Peyer's patch (tissue), 4 donors: ENCODE measurements around the gene CLDN14. TPM values are rescaled to one million over a fixed set of nuclear protein-coding genes. Genes with fewer than 3 reads are reported as not detected.

Experiments used
- DNase-seq, 3 donors: peaks; one replicate each; pipeline ENCODE4 v3.0.0-alpha.2; 2017 to 2019
- H3K27ac ChIP-seq, 4 donors: fragments of 200-600 bp; sonication (generic); one replicate each; pipeline ENCODE4 v1.5.1; 2016 to 2019
- H3K27me3 ChIP-seq, 2 donors: fragments of 200-600 bp; sonication (generic); one replicate each; pipeline ENCODE4 v1.5.1; 2019
- H3K36me3 ChIP-seq, 3 donors: fragments of 200-600 bp; sonication (generic); one replicate each; pipeline ENCODE4 v1.5.1; 2016 to 2019
- H3K4me1 ChIP-seq, 4 donors: fragments of 200-600 bp; sonication (generic); one replicate each; pipeline ENCODE4 v1.5.1; 2016 to 2019
- H3K4me3 ChIP-seq, 4 donors: fragments of 200-600 bp; sonication (generic); 1 replicate in 3 of 4; 2 replicates in 1 of 4; pipeline ENCODE4 v1.5.1; 2016 to 2019; ENCODE audit warnings: mild to moderate bottlenecking in 1 of 4
- H3K9me3 ChIP-seq, 4 donors: fragments of 200-600 bp; sonication (generic); one replicate each; pipeline ENCODE4 v1.5.1; 2016 to 2019; ENCODE audit warnings: mild to moderate bottlenecking in 1 of 4
- POLR2A ChIP-seq, 2 donors: fragments of 450-650 bp; IDR thresholded peaks; one replicate each; pipeline ENCODE4 v1.5.1; 2017; ENCODE audit warnings: antibody characterized with exemption in 2 of 2, mild to moderate bottlenecking in 2 of 2, moderate library complexity in 2 of 2
- total RNA-seq, 4 donors: library from RNA; depleted of rRNA; stranded (reverse); fragments of >200 nt; gene quantifications; one replicate each; pipeline ENCODE4 v1.1.0, GENCODE V29; 2016
- TF ChIP-seq, protein P1 (sequence below), 6 experiments: fragments of 450-650 bp in 4 of 6; fragments of 200-600 bp in 2 of 6; sonication (generic) in 1 of 6; IDR thresholded peaks; one replicate each; pipeline ENCODE4 v1.5.1; 2017 to 2019; ENCODE audit warnings: antibody characterized with exemption in 6 of 6, mild to moderate bottlenecking in 3 of 6, moderate library complexity in 1 of 6

CLDN14 gene
- total RNA-seq, 4 donors from 2014 or later = not detected

DNA sequence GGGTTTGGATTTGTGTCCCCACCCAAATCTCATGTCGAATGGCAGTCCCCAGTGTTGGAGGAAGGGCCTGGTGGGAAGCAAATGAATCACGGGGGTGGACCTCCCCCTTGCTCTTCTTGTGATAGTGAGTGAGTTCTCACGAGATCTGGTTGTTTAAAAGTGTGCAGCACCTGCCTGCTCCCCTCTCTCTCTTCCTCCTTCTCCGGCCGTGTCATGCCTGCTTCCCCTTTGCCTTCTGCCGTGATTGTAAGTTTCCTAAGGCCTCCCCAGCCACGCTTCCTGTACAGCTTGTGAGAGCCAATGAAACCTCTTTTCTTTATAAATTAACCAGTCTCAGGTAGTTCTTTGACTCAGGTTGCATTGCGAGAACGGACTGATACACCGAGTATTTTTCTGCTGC is 15.9 kb downstream of the CLDN14 start:
- Histone ChIP-seq H3K27ac (no peak overlapping the region), H3K4me3 (no peak overlapping the region), H3K9me3 (no peaks in the 10 kb centered on the region), H3K4me1 (no peaks in the 10 kb centered on the region), H3K27me3 (no peaks in the 10 kb centered on the region), H3K36me3 (no peaks in the 10 kb centered on the region)
- no peak for DNase-seq
- TF ChIP-seq, protein P1, sequence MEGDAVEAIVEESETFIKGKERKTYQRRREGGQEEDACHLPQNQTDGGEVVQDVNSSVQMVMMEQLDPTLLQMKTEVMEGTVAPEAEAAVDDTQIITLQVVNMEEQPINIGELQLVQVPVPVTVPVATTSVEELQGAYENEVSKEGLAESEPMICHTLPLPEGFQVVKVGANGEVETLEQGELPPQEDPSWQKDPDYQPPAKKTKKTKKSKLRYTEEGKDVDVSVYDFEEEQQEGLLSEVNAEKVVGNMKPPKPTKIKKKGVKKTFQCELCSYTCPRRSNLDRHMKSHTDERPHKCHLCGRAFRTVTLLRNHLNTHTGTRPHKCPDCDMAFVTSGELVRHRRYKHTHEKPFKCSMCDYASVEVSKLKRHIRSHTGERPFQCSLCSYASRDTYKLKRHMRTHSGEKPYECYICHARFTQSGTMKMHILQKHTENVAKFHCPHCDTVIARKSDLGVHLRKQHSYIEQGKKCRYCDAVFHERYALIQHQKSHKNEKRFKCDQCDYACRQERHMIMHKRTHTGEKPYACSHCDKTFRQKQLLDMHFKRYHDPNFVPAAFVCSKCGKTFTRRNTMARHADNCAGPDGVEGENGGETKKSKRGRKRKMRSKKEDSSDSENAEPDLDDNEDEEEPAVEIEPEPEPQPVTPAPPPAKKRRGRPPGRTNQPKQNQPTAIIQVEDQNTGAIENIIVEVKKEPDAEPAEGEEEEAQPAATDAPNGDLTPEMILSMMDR (IDR thresholded peaks at IDR 0.05) = no peak
- TF ChIP-seq POLR2A (IDR thresholded peaks at IDR 0.05) = no peak

DNA sequence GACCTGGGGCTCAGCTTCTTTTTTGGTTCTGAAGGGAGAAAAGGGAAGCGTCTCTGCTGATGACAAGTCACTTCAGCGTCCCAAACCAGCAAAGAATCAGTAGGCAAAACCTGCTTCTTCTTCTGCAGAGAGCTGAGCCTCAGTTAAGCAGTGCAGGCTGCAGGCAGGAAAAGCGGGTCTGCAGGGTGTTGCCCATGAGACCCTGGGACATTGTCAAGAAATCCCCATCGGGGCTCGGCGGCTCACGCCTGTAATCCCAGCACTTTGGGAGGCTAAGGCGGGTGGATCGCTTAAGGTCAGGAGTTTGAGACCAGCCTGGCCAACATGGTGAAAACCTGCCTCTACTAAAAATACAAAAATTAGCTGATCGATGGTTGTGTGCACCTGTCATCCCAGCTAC is 16.7 kb downstream of the CLDN14 start:
- no peak overlapping the region for H3K27ac ChIP-seq
- no peaks in the 10 kb centered on the region for H3K9me3 ChIP-seq
- no peaks in the 10 kb centered on the region for H3K36me3 ChIP-seq
- TF ChIP-seq POLR2A (IDR thresholded peaks at IDR 0.05) = no peak
- TF ChIP-seq, protein P1 (IDR thresholded peaks at IDR 0.05) = no peak
- no peaks in the 10 kb centered on the region for H3K4me1 ChIP-seq
- DNase-seq = no peak
- H3K27me3 ChIP-seq = no peaks in the 10 kb centered on the region
- H3K4me3 ChIP-seq = no peak overlapping the region

DNA sequence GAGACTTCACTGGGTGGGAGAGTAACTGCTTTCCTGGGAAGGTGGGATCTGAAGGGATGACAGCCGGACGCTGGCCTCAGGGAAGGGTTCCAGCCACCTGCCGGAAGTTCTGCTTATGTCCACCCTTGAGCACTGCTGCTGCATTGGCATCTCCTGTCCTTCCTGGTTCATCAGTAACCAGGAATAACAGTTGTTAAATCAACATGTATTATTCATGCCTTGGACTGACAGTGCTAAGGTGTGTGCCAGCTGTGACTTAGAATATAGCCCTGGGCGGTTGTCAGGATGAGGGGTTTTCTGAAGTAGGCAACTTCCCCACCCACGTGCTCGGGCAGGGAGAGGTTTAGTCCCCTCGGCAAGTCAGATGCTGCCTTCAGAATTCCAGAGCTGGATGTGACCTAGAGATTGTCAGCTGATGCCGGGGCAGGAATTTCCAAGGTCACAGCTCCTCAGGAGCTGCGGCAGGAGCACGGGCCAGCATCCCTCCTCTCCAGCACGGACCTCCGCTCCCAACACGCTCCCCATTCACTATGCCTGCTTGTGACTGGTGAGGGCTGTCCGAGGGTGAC is 17.9 kb downstream of the CLDN14 start:
- H3K4me1 ChIP-seq = no peaks in the 10 kb centered on the region
- no peak overlapping the region for H3K4me3 ChIP-seq
- no peaks in the 10 kb centered on the region for H3K27me3 ChIP-seq
- H3K9me3 ChIP-seq = no peaks in the 10 kb centered on the region
- no peaks in the 10 kb centered on the region for H3K36me3 ChIP-seq
- no peak for DNase-seq
- TF ChIP-seq, protein P1 (IDR thresholded peaks at IDR 0.05) = no peak
- TF ChIP-seq POLR2A (IDR thresholded peaks at IDR 0.05) = no peak
- H3K27ac ChIP-seq = no peak overlapping the region

DNA sequence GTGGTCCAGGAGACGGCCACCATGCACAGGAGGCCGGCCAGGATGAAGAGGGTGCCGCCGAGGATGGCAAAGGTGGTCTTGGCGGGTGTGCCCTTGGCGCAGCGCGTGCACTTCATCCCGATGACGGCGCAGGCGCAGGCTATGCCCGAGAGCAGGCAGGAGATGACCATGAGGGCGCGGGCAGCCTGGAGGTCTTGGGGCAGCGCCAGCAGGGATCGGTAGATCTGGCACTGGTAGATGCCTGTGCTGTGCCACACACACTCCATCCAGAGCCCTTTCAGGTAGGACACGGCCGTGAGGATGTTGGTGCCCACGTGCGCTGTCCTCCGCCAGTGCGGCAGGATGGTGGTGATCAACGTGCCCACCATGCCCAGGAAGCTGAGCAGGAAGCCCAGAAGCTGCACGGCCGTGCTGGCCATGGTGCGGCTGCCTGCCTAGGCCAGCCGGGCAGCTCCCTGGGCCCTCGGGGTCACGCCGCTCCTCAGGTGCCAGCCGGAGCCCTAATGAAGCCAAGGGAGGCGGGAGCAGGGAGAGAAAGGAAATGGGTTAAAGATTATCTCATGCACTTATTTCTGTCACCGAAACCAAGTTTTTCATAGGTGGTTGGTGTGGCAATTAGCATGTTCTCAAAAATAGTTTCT is 18.5 kb downstream of the CLDN14 start:
- no peak overlapping the region for H3K27ac ChIP-seq
- H3K36me3 ChIP-seq = no peaks in the 10 kb centered on the region
- TF ChIP-seq POLR2A (IDR thresholded peaks at IDR 0.05) = no peak
- TF ChIP-seq, protein P1 (IDR thresholded peaks at IDR 0.05) = no peak
- no peaks in the 10 kb centered on the region for H3K27me3 ChIP-seq
- H3K4me3 ChIP-seq = no peak overlapping the region
- no peaks in the 10 kb centered on the region for H3K4me1 ChIP-seq
- DNase-seq = no peak
- no peaks in the 10 kb centered on the region for H3K9me3 ChIP-seq

DNA sequence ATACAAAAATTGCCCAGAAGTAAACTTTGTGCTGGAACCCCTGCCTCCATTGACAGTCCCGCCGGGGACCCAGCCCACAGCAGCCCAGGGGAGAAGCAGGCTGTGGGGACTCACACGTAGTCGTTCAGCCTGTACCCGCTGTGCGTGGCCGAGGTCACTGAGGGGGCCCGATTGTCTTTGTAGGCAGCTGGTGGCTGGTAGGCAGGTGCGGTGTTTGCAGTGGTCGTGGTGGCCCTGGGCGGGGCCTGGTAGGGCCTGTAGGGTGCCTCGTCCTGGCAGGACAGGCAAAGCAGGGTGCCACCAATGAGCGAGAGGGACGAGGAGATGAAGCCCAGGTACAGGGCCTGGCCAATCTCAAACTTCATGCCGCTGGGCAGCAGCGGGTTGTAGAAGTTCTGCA is 19.1 kb downstream of the CLDN14 start:
- Histone ChIP-seq H3K9me3 (no peaks in the 10 kb centered on the region), H3K27ac (no peak overlapping the region), H3K36me3 (no peaks in the 10 kb centered on the region), H3K27me3 (no peaks in the 10 kb centered on the region), H3K4me1 (no peaks in the 10 kb centered on the region), H3K4me3 (no peak overlapping the region)
- TF ChIP-seq, protein P1 (IDR thresholded peaks at IDR 0.05) = no peak
- no peak for TF ChIP-seq POLR2A (IDR thresholded peaks at IDR 0.05)
- no peak for DNase-seq
